PC-3 (cell line): ENCODE results near the gene MAP3K20. TPM values are rescaled to one million over a fixed set of nuclear protein-coding genes. Genes with fewer than 3 reads are reported as not detected.

Source experiments
- ATAC-seq: fragments of 200-7000 bp; cut with Tn5 transposase; 2 replicates; pipeline ENCODE4 v1.9.1; 2020; ENCODE audit warnings: mild to moderate bottlenecking, moderate library complexity
- BruUV-seq: library from RNA; stranded (reverse); fragments of 400-500 nt; replicated peaks from 2 replicates; lab custom pipeline; 2021; lab: Mats Ljungman, UMichigan
- CTCF ChIA-PET: fragments of 300-600 bp; sonication (Branson Sonifier 250); formaldehyde crosslinking; loops from one replicate; lab custom pipeline; 2022; ENCODE audit warnings: antibody characterized with exemption; lab: Charles Lee
- POLR2A ChIA-PET: fragments of 300-600 bp; sonication (Branson Sonifier 250); formaldehyde crosslinking; loops from one replicate; lab custom pipeline; 2022; ENCODE audit warnings: antibody characterized with exemption; ENCODE audit not compliant: unreplicated experiment; lab: Charles Lee
- DNase-seq: peaks from one replicate; pipeline ENCODE4 v3.0.0-alpha.2; 2015
- H2AFZ ChIP-seq: fragments of 300-600 bp; sonication (generic); 2 replicates; pipeline ENCODE4 v1.6.0; 2016; ENCODE audit warnings: antibody characterized with exemption, low read length
- H3F3A ChIP-seq: fragments of 300-600 bp; sonication (generic); one replicate; pipeline ENCODE4 v1.6.0; 2017; ENCODE audit warnings: antibody characterized with exemption, low read length, control low read depth, mild to moderate bottlenecking; ENCODE audit not compliant: unreplicated experiment
- H3K27ac ChIP-seq: fragments of 300-600 bp; sonication (generic); 2 replicates; pipeline ENCODE4 v1.5.1; 2016; ENCODE audit warnings: mild to moderate bottlenecking, low read length
- H3K27me3 ChIP-seq: fragments of 300-600 bp; sonication (generic); 2 replicates; pipeline ENCODE4 v1.6.1; 2016; ENCODE audit warnings: low read length, mixed read lengths
- H3K36me3 ChIP-seq: fragments of 300-600 bp; sonication (generic); 2 replicates; pipeline ENCODE4 v1.6.1; 2016; ENCODE audit warnings: low read depth, mixed run types, low read length, mixed read lengths
- H3K4me1 ChIP-seq: fragments of 300-600 bp; sonication (generic); 2 replicates; pipeline ENCODE4 v1.5.1; 2016; ENCODE audit warnings: low read length; ENCODE audit not compliant: insufficient read depth
- H3K4me2 ChIP-seq: fragments of 300-600 bp; sonication (generic); 2 replicates; pipeline ENCODE4 v1.6.0; 2016; ENCODE audit warnings: low read length
- H3K4me3 ChIP-seq: fragments of 300-600 bp; sonication (generic); 2 replicates; pipeline ENCODE4 v1.5.1; 2016; ENCODE audit warnings: mild to moderate bottlenecking, low read length, mixed read lengths
- H3K79me2 ChIP-seq: fragments of 300-600 bp; sonication (generic); 2 replicates; pipeline ENCODE4 v1.6.1; 2017; ENCODE audit warnings: low read length, mixed read lengths
- H3K9ac ChIP-seq: fragments of 300-600 bp; sonication (generic); 2 replicates; pipeline ENCODE4 v1.6.0; 2016; ENCODE audit warnings: mild to moderate bottlenecking, low read length
- H3K9me2 ChIP-seq: fragments of 300-600 bp; sonication (generic); replicated peaks from 2 replicates; pipeline ENCODE4 v1.6.1; 2016; ENCODE audit warnings: mixed run types, low read length, mixed read lengths
- H3K9me3 ChIP-seq: fragments of 300-600 bp; sonication (generic); 2 replicates; pipeline ENCODE4 v1.6.1; 2016; ENCODE audit warnings: low read length, mixed read lengths
- H4K20me1 ChIP-seq: fragments of 300-600 bp; sonication (generic); 2 replicates; pipeline ENCODE4 v1.6.1; 2016; ENCODE audit warnings: low read length, mixed read lengths
- EZH2 ChIP-seq: fragments of 300-600 bp; sonication (generic); IDR thresholded peaks from one replicate; pipeline ENCODE4 v1.6.1; 2017; ENCODE audit warnings: antibody characterized with exemption, mild to moderate bottlenecking, low read length; ENCODE audit not compliant: unreplicated experiment
- EZH2phosphoT487 ChIP-seq: fragments of 300-600 bp; sonication (generic); IDR thresholded peaks from 2 replicates; pipeline ENCODE4 v1.6.1; 2018; ENCODE audit warnings: mild to moderate bottlenecking, antibody characterized with exemption, low read length, borderline replicate concordance
- intact Hi-C: fragments of 100-400 bp; cut with micrococcal nuclease; formaldehyde crosslinking; loops from 2 replicates; pipeline ENCODE4 v1.9.0; 2023
- total RNA-seq: library from RNA; depleted of rRNA; stranded (reverse); fragments of >200 nt; gene quantifications from 2 replicates; pipeline ENCODE4 v1.2.3, GENCODE V29; 2014
- TF ChIP-seq, protein P1 (sequence below): fragments of 300-600 bp; sonication (generic); conservative IDR thresholded peaks from 2 replicates; pipeline ENCODE4 v1.5.1; 2017; ENCODE audit warnings: antibody characterized with exemption, low read depth, mild to moderate bottlenecking, low read length

MAP3K20 gene
- total RNA-seq, 1 experiment from 2014 or later: 29.8 TPM

DNA sequence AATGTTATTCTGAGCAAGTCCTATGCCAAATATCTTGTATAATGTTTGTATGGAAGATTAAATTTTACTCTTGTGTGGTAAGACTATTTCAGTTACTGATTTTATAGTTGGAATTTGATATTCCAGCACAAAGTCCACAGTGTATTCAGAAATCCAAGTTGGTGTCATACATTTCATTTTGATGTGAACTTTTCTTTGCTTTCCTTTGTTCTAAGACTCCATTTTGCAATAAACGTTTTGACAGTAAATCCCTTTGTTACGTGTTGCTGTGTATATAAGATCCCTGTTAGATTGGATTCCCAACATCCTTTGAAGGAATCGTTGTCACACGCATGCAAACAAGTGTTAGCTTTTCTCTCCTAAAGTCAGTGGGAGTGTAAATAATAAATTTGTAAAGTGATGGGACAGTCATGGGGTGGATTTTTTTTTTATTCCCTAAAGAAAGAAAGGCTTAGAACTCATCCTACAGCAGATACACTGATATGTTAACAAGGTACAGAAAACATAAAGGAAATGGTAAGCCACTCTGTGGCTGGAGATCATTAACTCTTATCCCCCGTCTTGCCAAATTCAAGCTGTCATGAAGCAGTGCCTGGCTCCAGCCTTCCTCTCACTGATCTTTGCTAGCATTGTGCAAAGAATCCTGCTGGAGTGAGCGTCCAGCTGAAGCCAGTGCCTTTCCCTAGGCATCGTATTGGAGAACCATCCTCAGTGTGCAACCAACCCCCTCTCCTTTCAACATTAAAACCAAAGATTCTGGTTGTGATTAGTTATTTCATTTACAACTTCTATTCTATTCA, 151.5 kb downstream of the MAP3K20 start:
- Histone ChIP-seq H3F3A (no peaks in the 10 kb centered on the region), H4K20me1 (no peaks in the 10 kb centered on the region), H3K9me2 (no peaks in the 10 kb centered on the region), H3K9me3 (no peaks in the 10 kb centered on the region), H3K4me3 (no peak overlapping the region), H3K27me3 (no peaks in the 10 kb centered on the region), H3K79me2 (no peaks in the 10 kb centered on the region), H3K27ac (no peak overlapping the region), H3K36me3 (no peaks in the 10 kb centered on the region), H3K9ac (no peak overlapping the region), H3K4me1 (no peaks in the 10 kb centered on the region), H2AFZ (no peak overlapping the region), H3K4me2 (no peak overlapping the region)
- ATAC-seq: no peak
- BruUV-seq: no TSS peak
- POLR2A ChIA-PET: no interaction called here
- CTCF ChIA-PET: no interaction called here
- intact Hi-C loops: no loop called here
- no peak for TF ChIP-seq EZH2phosphoT487
- DNase-seq: no peak

DNA sequence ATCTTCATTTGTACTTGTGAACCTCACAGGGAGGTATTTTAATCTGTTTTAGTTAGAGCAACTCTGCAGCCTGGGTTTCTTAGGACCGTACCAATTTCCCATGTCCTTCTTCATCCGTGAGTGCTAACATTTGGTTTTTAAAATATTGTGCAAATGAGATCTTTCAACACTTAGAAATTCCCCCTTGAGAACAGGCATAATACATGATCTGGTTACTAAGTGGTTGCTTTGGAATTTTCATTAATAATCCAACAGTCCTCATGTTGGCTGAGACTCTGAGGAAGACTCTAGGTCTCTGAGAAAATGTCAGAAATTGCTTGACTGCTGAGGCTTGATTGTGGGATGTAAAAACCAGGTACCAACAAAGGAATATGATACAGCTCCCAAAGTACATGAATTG, 153.4 kb downstream of the MAP3K20 start:
- H3K4me3 ChIP-seq: no peak overlapping the region
- H3K9me2 ChIP-seq: no peaks in the 10 kb centered on the region
- H3K27me3 ChIP-seq: no peaks in the 10 kb centered on the region
- H3K9me3 ChIP-seq: no peaks in the 10 kb centered on the region
- no peak overlapping the region for H3K27ac ChIP-seq
- H3K36me3 ChIP-seq: no peaks in the 10 kb centered on the region
- no peaks in the 10 kb centered on the region for H3K4me1 ChIP-seq
- no peaks in the 10 kb centered on the region for H4K20me1 ChIP-seq
- CTCF ChIA-PET: no interaction called here
- H3K9ac ChIP-seq: no peak overlapping the region
- TF ChIP-seq EZH2: no peak
- TF ChIP-seq, protein P1, sequence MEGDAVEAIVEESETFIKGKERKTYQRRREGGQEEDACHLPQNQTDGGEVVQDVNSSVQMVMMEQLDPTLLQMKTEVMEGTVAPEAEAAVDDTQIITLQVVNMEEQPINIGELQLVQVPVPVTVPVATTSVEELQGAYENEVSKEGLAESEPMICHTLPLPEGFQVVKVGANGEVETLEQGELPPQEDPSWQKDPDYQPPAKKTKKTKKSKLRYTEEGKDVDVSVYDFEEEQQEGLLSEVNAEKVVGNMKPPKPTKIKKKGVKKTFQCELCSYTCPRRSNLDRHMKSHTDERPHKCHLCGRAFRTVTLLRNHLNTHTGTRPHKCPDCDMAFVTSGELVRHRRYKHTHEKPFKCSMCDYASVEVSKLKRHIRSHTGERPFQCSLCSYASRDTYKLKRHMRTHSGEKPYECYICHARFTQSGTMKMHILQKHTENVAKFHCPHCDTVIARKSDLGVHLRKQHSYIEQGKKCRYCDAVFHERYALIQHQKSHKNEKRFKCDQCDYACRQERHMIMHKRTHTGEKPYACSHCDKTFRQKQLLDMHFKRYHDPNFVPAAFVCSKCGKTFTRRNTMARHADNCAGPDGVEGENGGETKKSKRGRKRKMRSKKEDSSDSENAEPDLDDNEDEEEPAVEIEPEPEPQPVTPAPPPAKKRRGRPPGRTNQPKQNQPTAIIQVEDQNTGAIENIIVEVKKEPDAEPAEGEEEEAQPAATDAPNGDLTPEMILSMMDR: no peak
- no peak for TF ChIP-seq EZH2phosphoT487
- POLR2A ChIA-PET: no interaction called here
- ATAC-seq: no peak
- H2AFZ ChIP-seq: no peak overlapping the region
- H3K4me2 ChIP-seq: no peak overlapping the region
- no TSS peak for BruUV-seq
- no peaks in the 10 kb centered on the region for H3K79me2 ChIP-seq
- no peaks in the 10 kb centered on the region for H3F3A ChIP-seq
- intact Hi-C loops: no loop called here
- no peak for DNase-seq

DNA sequence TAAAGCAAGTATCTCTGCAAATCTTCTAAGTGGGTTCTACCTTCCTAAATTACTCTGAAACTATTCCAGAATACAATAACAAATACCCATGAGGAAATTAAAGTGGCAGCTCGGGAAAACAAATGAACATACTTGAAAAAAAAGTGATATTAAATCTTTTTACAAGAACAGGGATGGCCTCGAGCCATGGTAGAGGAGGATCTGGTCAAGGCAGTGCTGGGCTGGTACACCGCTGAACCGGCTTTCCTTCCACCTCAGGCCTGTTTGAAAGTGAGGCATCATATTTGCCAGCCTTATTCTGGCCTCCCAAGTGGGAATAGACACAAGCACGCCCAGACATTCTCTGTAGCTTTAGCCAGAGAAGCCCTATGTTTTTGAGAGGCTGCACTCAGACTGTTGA, 154.5 kb downstream of the MAP3K20 start:
- BruUV-seq: no TSS peak
- no peaks in the 10 kb centered on the region for H3K27me3 ChIP-seq
- TF ChIP-seq EZH2 (no peak), EZH2phosphoT487 (no peak)
- TF ChIP-seq, protein P1: no peak
- no peak overlapping the region for H3K27ac ChIP-seq
- no peaks in the 10 kb centered on the region for H3K79me2 ChIP-seq
- CTCF ChIA-PET: no interaction called here
- ATAC-seq (no peak), DNase-seq (no peak)
- no peak overlapping the region for H3K4me3 ChIP-seq
- no peaks in the 10 kb centered on the region for H3K9me2 ChIP-seq
- no peaks in the 10 kb centered on the region for H3K4me1 ChIP-seq
- H4K20me1 ChIP-seq: no peaks in the 10 kb centered on the region
- H3K36me3 ChIP-seq: no peaks in the 10 kb centered on the region
- no peaks in the 10 kb centered on the region for H3K9me3 ChIP-seq
- intact Hi-C loops: no loop called here
- H3F3A ChIP-seq: no peaks in the 10 kb centered on the region
- no peak overlapping the region for H2AFZ ChIP-seq
- H3K4me2 ChIP-seq: no peak overlapping the region
- H3K9ac ChIP-seq: no peak overlapping the region
- POLR2A ChIA-PET: no interaction called here
